ENCODE results near the gene ATP4A.

Gene ATP4A

DNA sequence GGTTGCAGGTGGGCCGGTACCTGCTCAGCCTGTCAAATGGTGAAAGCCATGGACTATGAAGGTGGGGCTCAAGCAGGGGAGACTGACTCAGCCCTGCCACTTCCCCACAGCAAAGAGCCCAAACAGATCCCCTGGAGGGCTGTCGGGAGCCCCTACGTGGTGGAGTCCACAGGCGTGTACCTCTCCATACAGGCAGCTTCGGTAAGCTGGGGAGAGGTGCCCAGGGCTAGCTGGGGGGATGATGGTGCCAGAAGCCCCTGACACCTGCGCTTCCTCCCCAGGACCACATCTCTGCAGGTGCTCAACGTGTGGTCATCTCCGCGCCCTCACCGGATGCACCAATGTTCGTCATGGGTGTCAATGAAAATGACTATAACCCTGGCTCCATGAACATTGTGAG lies 21.2 kb downstream of the ATP4A start:
- no peak overlapping the region for H3K27ac ChIP-seq (ENCODE audit: low read depth, low read length)
- peaks cover 0 to 4% of the 10 kb centered on the region in 2 donors for H3K36me3 ChIP-seq (ENCODE audit: control insufficient read depth in 1 of 2, insufficient read depth in 2 of 2, low read length in 2 of 2)
- no peak overlapping the region for H3K9ac ChIP-seq (ENCODE audit: low read depth in 1 of 2, low read length in 2 of 2)
- H3K9me3 ChIP-seq (ENCODE audit: control insufficient read depth in 1 of 2, low read length in 2 of 2): no peaks in the 10 kb centered on the region
- no peaks in the 10 kb centered on the region for H3K27me3 ChIP-seq (ENCODE audit: control insufficient read depth in 1 of 2, insufficient read depth in 2 of 2, low read length in 2 of 2)
- H3K4me1 ChIP-seq (ENCODE audit: control insufficient read depth in 1 of 2, insufficient read depth in 2 of 2, low read length in 2 of 2): peaks cover 16% of the 10 kb centered on the region in 2 donors
- no peak overlapping the region for H3K4me3 ChIP-seq (ENCODE audit: low read depth in 1 of 2, low read length in 2 of 2)

GRCh38 chr19:35540356-35540927 lies 23.0 kb downstream of the ATP4A start:
- H3K27me3 ChIP-seq (ENCODE audit: control insufficient read depth in 1 of 2, insufficient read depth in 2 of 2, low read length in 2 of 2): no peaks in the 10 kb centered on the region

GRCh38 chr19:35539850-35540249 lies 23.6 kb downstream of the ATP4A start:
- H3K9ac ChIP-seq (ENCODE audit: low read depth in 1 of 2, low read length in 2 of 2): no peak overlapping the region
- no peaks in the 10 kb centered on the region for H3K36me3 ChIP-seq (ENCODE audit: control insufficient read depth in 1 of 2, insufficient read depth in 2 of 2, low read length in 2 of 2)
- H3K9me3 ChIP-seq (ENCODE audit: control insufficient read depth in 1 of 2, low read length in 2 of 2): no peaks in the 10 kb centered on the region
- H3K27ac ChIP-seq (ENCODE audit: low read depth, low read length): no peak overlapping the region
- H3K4me3 ChIP-seq (ENCODE audit: low read depth in 1 of 2, low read length in 2 of 2): no peak overlapping the region
- H3K27me3 ChIP-seq (ENCODE audit: control insufficient read depth in 1 of 2, insufficient read depth in 2 of 2, low read length in 2 of 2): no peaks in the 10 kb centered on the region
- peaks cover 5 to 6% of the 10 kb centered on the region in 2 donors for H3K4me1 ChIP-seq (ENCODE audit: control insufficient read depth in 1 of 2, insufficient read depth in 2 of 2, low read length in 2 of 2)

More at GRCh38 chr19:35540356-35540927, 23.0 kb downstream of the ATP4A start:
- H3K4me3 ChIP-seq (ENCODE audit: low read depth in 1 of 2, low read length in 2 of 2): no peak overlapping the region
- no peak overlapping the region for H3K27ac ChIP-seq (ENCODE audit: low read depth, low read length)
- H3K9me3 ChIP-seq (ENCODE audit: control insufficient read depth in 1 of 2, low read length in 2 of 2): no peaks in the 10 kb centered on the region
- no peak overlapping the region for H3K9ac ChIP-seq (ENCODE audit: low read depth in 1 of 2, low read length in 2 of 2)
- H3K36me3 ChIP-seq (ENCODE audit: control insufficient read depth in 1 of 2, insufficient read depth in 2 of 2, low read length in 2 of 2): no peaks in the 10 kb centered on the region
- H3K4me1 ChIP-seq (ENCODE audit: control insufficient read depth in 1 of 2, insufficient read depth in 2 of 2, low read length in 2 of 2): peaks cover 5 to 7% of the 10 kb centered on the region in 2 donors

GRCh38 chr19:35539314-35539713 lies 24.1 kb downstream of the ATP4A start:
- Histone ChIP-seq H3K27ac (ENCODE audit: low read depth, low read length) (no peak overlapping the region), H3K4me1 (ENCODE audit: control insufficient read depth in 1 of 2, insufficient read depth in 2 of 2, low read length in 2 of 2) (peaks cover under 1% of the 10 kb centered on the region in 2 donors), H3K36me3 (ENCODE audit: control insufficient read depth in 1 of 2, insufficient read depth in 2 of 2, low read length in 2 of 2) (no peaks in the 10 kb centered on the region)

GRCh38 chr19:35534803-35535480 lies 28.5 kb downstream of the ATP4A start:
- no peak overlapping the region for H3K9ac ChIP-seq (ENCODE audit: low read depth in 1 of 2, low read length in 2 of 2)
- no peak overlapping the region for H3K27ac ChIP-seq (ENCODE audit: low read depth, low read length)
- no peaks in the 10 kb centered on the region for H3K9me3 ChIP-seq (ENCODE audit: control insufficient read depth in 1 of 2, low read length in 2 of 2)
- peaks cover 0 to 3% of the 10 kb centered on the region in 2 donors for H3K4me1 ChIP-seq (ENCODE audit: control insufficient read depth in 1 of 2, insufficient read depth in 2 of 2, low read length in 2 of 2)
- no peaks in the 10 kb centered on the region for H3K36me3 ChIP-seq (ENCODE audit: control insufficient read depth in 1 of 2, insufficient read depth in 2 of 2, low read length in 2 of 2)
- peaks cover 7 to 14% of the 10 kb centered on the region in 2 donors for H3K27me3 ChIP-seq (ENCODE audit: control insufficient read depth in 1 of 2, insufficient read depth in 2 of 2, low read length in 2 of 2)
- no peak overlapping the region for H3K4me3 ChIP-seq (ENCODE audit: low read depth in 1 of 2, low read length in 2 of 2)

More at GRCh38 chr19:35539314-35539713, 24.1 kb downstream of the ATP4A start:
- Histone ChIP-seq H3K4me3 (ENCODE audit: low read depth in 1 of 2, low read length in 2 of 2) (no peak overlapping the region), H3K9ac (ENCODE audit: low read depth in 1 of 2, low read length in 2 of 2) (no peak overlapping the region), H3K9me3 (ENCODE audit: control insufficient read depth in 1 of 2, low read length in 2 of 2) (no peaks in the 10 kb centered on the region), H3K27me3 (ENCODE audit: control insufficient read depth in 1 of 2, insufficient read depth in 2 of 2, low read length in 2 of 2) (no peaks in the 10 kb centered on the region)

GRCh38 chr19:35533822-35534392 lies 29.6 kb downstream of the ATP4A start:
- peak overlapping the region; percentile 2 to 15 for H3K4me3 ChIP-seq (ENCODE audit: low read depth in 1 of 2, low read length in 2 of 2)
- no peaks in the 10 kb centered on the region for H3K9me3 ChIP-seq (ENCODE audit: control insufficient read depth in 1 of 2, low read length in 2 of 2)
- H3K9ac ChIP-seq (ENCODE audit: low read depth in 1 of 2, low read length in 2 of 2): no peak overlapping the region
- peaks cover 0 to 3% of the 10 kb centered on the region in 2 donors for H3K4me1 ChIP-seq (ENCODE audit: control insufficient read depth in 1 of 2, insufficient read depth in 2 of 2, low read length in 2 of 2)
- no peak overlapping the region for H3K27ac ChIP-seq (ENCODE audit: low read depth, low read length)
- peaks cover 7 to 19% of the 10 kb centered on the region in 2 donors for H3K27me3 ChIP-seq (ENCODE audit: control insufficient read depth in 1 of 2, insufficient read depth in 2 of 2, low read length in 2 of 2)
- H3K36me3 ChIP-seq (ENCODE audit: control insufficient read depth in 1 of 2, insufficient read depth in 2 of 2, low read length in 2 of 2): no peaks in the 10 kb centered on the region

GRCh38 chr19:35533201-35533821 lies 30.1 kb downstream of the ATP4A start, which contains the start of gene GAPDHS:
TSS of gene GAPDHS (plus strand) at chr19:35533456. CDS start at chr19:35533528, 72 bp downstream.
- no peaks in the 10 kb centered on the region for H3K36me3 ChIP-seq (ENCODE audit: control insufficient read depth in 1 of 2, insufficient read depth in 2 of 2, low read length in 2 of 2)
- peaks cover 7 to 19% of the 10 kb centered on the region in 2 donors for H3K27me3 ChIP-seq (ENCODE audit: control insufficient read depth in 1 of 2, insufficient read depth in 2 of 2, low read length in 2 of 2)
- peaks cover 0 to 3% of the 10 kb centered on the region in 2 donors for H3K4me1 ChIP-seq (ENCODE audit: control insufficient read depth in 1 of 2, insufficient read depth in 2 of 2, low read length in 2 of 2)
- no peak within 1 kb of the TSS for H3K27ac ChIP-seq (ENCODE audit: low read depth, low read length)
- no peak within 1 kb of the TSS for H3K9ac ChIP-seq (ENCODE audit: low read depth in 1 of 2, low read length in 2 of 2)
- no peaks in the 10 kb centered on the region for H3K9me3 ChIP-seq (ENCODE audit: control insufficient read depth in 1 of 2, low read length in 2 of 2)
- peak within 1 kb of the TSS; percentile 2 to 15 for H3K4me3 ChIP-seq (ENCODE audit: low read depth in 1 of 2, low read length in 2 of 2)

DNA sequence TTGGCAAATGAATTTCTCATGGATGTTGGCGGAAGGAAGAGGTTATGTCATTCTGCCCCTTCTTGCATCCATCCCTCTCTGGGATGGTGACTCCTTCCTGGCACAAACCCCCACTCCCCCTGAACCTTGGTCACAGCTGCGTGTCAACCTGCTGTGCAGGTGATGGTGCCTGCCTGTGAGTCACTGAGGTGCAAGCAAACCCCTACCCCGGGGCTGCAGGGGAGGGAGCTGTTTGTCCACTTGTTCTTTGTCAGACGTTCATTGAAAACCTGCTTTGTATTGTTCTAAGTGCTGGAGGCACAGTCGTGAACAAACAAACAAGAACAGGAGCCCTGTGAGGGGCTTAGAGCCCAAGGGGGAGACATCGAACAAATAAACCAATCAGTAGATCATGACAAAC lies 32.2 kb downstream of the ATP4A start:
- Histone ChIP-seq H3K27ac (ENCODE audit: low read depth, low read length) (no peak overlapping the region), H3K36me3 (ENCODE audit: control insufficient read depth in 1 of 2, insufficient read depth in 2 of 2, low read length in 2 of 2) (no peaks in the 10 kb centered on the region), H3K4me3 (ENCODE audit: low read depth in 1 of 2, low read length in 2 of 2) (no peak overlapping the region), H3K4me1 (ENCODE audit: control insufficient read depth in 1 of 2, insufficient read depth in 2 of 2, low read length in 2 of 2) (peaks cover 0 to 3% of the 10 kb centered on the region in 2 donors), H3K9me3 (ENCODE audit: control insufficient read depth in 1 of 2, low read length in 2 of 2) (no peaks in the 10 kb centered on the region), H3K27me3 (ENCODE audit: control insufficient read depth in 1 of 2, insufficient read depth in 2 of 2, low read length in 2 of 2) (peaks cover 7 to 22% of the 10 kb centered on the region in 2 donors), H3K9ac (ENCODE audit: low read depth in 1 of 2, low read length in 2 of 2) (no peak overlapping the region)

GRCh38 chr19:35529241-35530218 lies 33.9 kb downstream of the ATP4A start:
- peaks cover 0 to 3% of the 10 kb centered on the region in 2 donors for H3K4me1 ChIP-seq (ENCODE audit: control insufficient read depth in 1 of 2, insufficient read depth in 2 of 2, low read length in 2 of 2)
- H3K9ac ChIP-seq (ENCODE audit: low read depth in 1 of 2, low read length in 2 of 2): no peak overlapping the region
- H3K36me3 ChIP-seq (ENCODE audit: control insufficient read depth in 1 of 2, insufficient read depth in 2 of 2, low read length in 2 of 2): no peaks in the 10 kb centered on the region
- H3K27ac ChIP-seq (ENCODE audit: low read depth, low read length): no peak overlapping the region
- no peak overlapping the region for H3K4me3 ChIP-seq (ENCODE audit: low read depth in 1 of 2, low read length in 2 of 2)
- H3K27me3 ChIP-seq (ENCODE audit: control insufficient read depth in 1 of 2, insufficient read depth in 2 of 2, low read length in 2 of 2): peaks cover 7 to 24% of the 10 kb centered on the region in 2 donors
- no peaks in the 10 kb centered on the region for H3K9me3 ChIP-seq (ENCODE audit: control insufficient read depth in 1 of 2, low read length in 2 of 2)

All from duodenal mucosa (tissue), 2 donors.